GM21447 (cell line): ENCODE results near the gene FAM114A1.

Experiments
- ATAC-seq: cut with Tn5 transposase; IDR thresholded peaks from one replicate; pipeline ENCODE4 v1.9.1; 2021; ENCODE audit not compliant: unreplicated experiment

Gene FAM114A1

GRCh38 chr4:38858097-38858420 lies 9.5 kb upstream of the FAM114A1 start:
- ATAC-seq: no peak

- ATAC-seq: no peak
Observed at GRCh38 chr4:38859501-38859900, 8.1 kb upstream of the FAM114A1 start.

GRCh38 chr4:38860788-38861424 lies 6.7 kb upstream of the FAM114A1 start:
- peak; percentile 38 for ATAC-seq

- no peak for ATAC-seq
Observed at GRCh38 chr4:38861791-38862190, 5.8 kb upstream of the FAM114A1 start.

GRCh38 chr4:38865445-38865844 lies 2.2 kb upstream of the FAM114A1 start:
- ATAC-seq: no peak

- peak; percentile 22 for ATAC-seq
Observed at GRCh38 chr4:38866973-38867477, 581 bp upstream of the FAM114A1 start.

GRCh38 chr4:38868059-38868960 lies 704 bp downstream of the FAM114A1 start:
- ATAC-seq: no peak

GRCh38 chr4:38869511-38869910 lies 1.9 kb downstream of the FAM114A1 start:
- no peak for ATAC-seq

- ATAC-seq: no peak
Observed at GRCh38 chr4:38870098-38870808, 2.6 kb downstream of the FAM114A1 start.

GRCh38 chr4:38871593-38871992 lies 4.0 kb downstream of the FAM114A1 start:
- no peak for ATAC-seq

- no peak for ATAC-seq
Observed at GRCh38 chr4:38872620-38873019, 5.0 kb downstream of the FAM114A1 start.

GRCh38 chr4:38873290-38873944 lies 5.8 kb downstream of the FAM114A1 start:
- no peak for ATAC-seq

GRCh38 chr4:38876636-38877035 lies 9.0 kb downstream of the FAM114A1 start:
- no peak for ATAC-seq

GRCh38 chr4:38884254-38884653 lies 16.6 kb downstream of the FAM114A1 start:
- ATAC-seq: no peak

- peak; percentile 89 for ATAC-seq
Observed at GRCh38 chr4:38889143-38889542, 21.5 kb downstream of the FAM114A1 start.

GRCh38 chr4:38891051-38891983 lies 23.7 kb downstream of the FAM114A1 start:
- no peak for ATAC-seq

GRCh38 chr4:38894322-38894982 lies 26.8 kb downstream of the FAM114A1 start:
- ATAC-seq: no peak

GRCh38 chr4:38896940-38897339 lies 29.3 kb downstream of the FAM114A1 start:
- ATAC-seq: no peak

GRCh38 chr4:38898245-38898644 lies 30.6 kb downstream of the FAM114A1 start:
- ATAC-seq: no peak
